Esophagus squamous epithelium (tissue), 4 donors: ENCODE data around the gene REL.

Experiments used
- CTCF ChIP-seq, 6 experiments: fragments of 450-650 bp in 4 of 6; fragments of 200-600 bp in 2 of 6; sonication (generic) in 2 of 6; IDR thresholded peaks; one replicate each; pipeline ENCODE4 v1.5.1; 2016 to 2019; ENCODE audit warnings: antibody characterized with exemption in 6 of 6, mild to moderate bottlenecking in 4 of 6, moderate library complexity in 4 of 6
- POLR2A ChIP-seq, 4 donors: fragments of 450-650 bp; IDR thresholded peaks; one replicate each; pipeline ENCODE4 v1.6.1; 2017; ENCODE audit warnings: antibody characterized with exemption in 4 of 4, mild to moderate bottlenecking in 4 of 4, moderate library complexity in 3 of 4

- no peak for TF ChIP-seq CTCF (IDR thresholded peaks at IDR 0.05)
- TF ChIP-seq POLR2A (IDR thresholded peaks at IDR 0.05), result no peak
These were observed 85.4 kb downstream of the REL start for GRCh38 chr2:60966507-60967405.
